IMR-90 (cell line): ENCODE measurements around the gene FAM83G.

Experiments
- BHLHE40 ChIP-seq: fragments of 150-350 bp; IDR thresholded peaks from 2 replicates; pipeline ENCODE4 v1.6.1; 2016; ENCODE audit warnings: mild to moderate bottlenecking, low read depth, low read length
- CEBPB ChIP-seq: IDR thresholded peaks from 2 replicates; pipeline ENCODE4 v1.6.1; 2012; ENCODE audit warnings: low read depth, low read length, improper control_type of control experiment
- CTCF ChIP-seq: conservative IDR thresholded peaks from 2 replicates; pipeline ENCODE4 v1.5.1; 2012; ENCODE audit warnings: mild to moderate bottlenecking, low read depth, low read length, improper control_type of control experiment
- FOS ChIP-seq: fragments of 150-350 bp; IDR thresholded peaks from 2 replicates; pipeline ENCODE4 v1.6.1; 2016; ENCODE audit warnings: low read depth, low read length
- MAFK ChIP-seq: IDR thresholded peaks from 2 replicates; pipeline ENCODE4 v1.6.1; 2012; ENCODE audit warnings: low read depth, low read length, improper control_type of control experiment
- MAZ ChIP-seq: IDR thresholded peaks from 2 replicates; pipeline ENCODE4 v1.6.1; 2012; ENCODE audit warnings: low read depth, mild to moderate bottlenecking, low read length, improper control_type of control experiment, moderate library complexity, borderline replicate concordance
- MXI1 ChIP-seq: IDR thresholded peaks from 2 replicates; pipeline ENCODE4 v1.6.1; 2012; ENCODE audit warnings: low read depth, mild to moderate bottlenecking, low read length, moderate library complexity, borderline replicate concordance
- NFE2L2 ChIP-seq: fragments of 150-350 bp; IDR thresholded peaks from 2 replicates; pipeline ENCODE4 v1.6.1; 2016; ENCODE audit warnings: low read depth, mild to moderate bottlenecking, low read length
- POLR2A ChIP-seq: IDR thresholded peaks from 2 replicates; pipeline ENCODE4 v1.6.1; 2012; ENCODE audit warnings: mild to moderate bottlenecking, low read depth, low read length
- RAD21 ChIP-seq: IDR thresholded peaks from 2 replicates; pipeline ENCODE4 v1.6.1; 2012; ENCODE audit warnings: low read length, improper control_type of control experiment
- RCOR1 ChIP-seq: IDR thresholded peaks from 2 replicates; pipeline ENCODE4 v1.6.1; 2012; ENCODE audit warnings: mild to moderate bottlenecking, low read length, improper control_type of control experiment; ENCODE audit not compliant: insufficient replicate concordance
- RFX5 ChIP-seq: IDR thresholded peaks from 2 replicates; pipeline ENCODE4 v1.8.0; 2012; ENCODE audit warnings: low read depth, mild to moderate bottlenecking, low read length, moderate library complexity
- SMC3 ChIP-seq: fragments of 150-350 bp; IDR thresholded peaks from 2 replicates; pipeline ENCODE4 v1.6.1; 2016; ENCODE audit warnings: low read depth, mild to moderate bottlenecking, antibody characterized with exemption, low read length, moderate library complexity
- USF2 ChIP-seq: fragments of 150-350 bp; IDR thresholded peaks from 2 replicates; pipeline ENCODE4 v1.6.1; 2017; ENCODE audit warnings: mild to moderate bottlenecking, antibody characterized with exemption, low read length, low read depth

- no peak for TF ChIP-seq POLR2A
- no peak for TF ChIP-seq CTCF
- no peak for TF ChIP-seq RFX5
- TF ChIP-seq CEBPB, result no peak
- no peak for TF ChIP-seq NFE2L2
- TF ChIP-seq RAD21, result no peak
- TF ChIP-seq USF2, result no peak
- TF ChIP-seq MAZ, result no peak
- TF ChIP-seq FOS, result no peak
- no peak for TF ChIP-seq MAFK
- no peak for TF ChIP-seq BHLHE40
- TF ChIP-seq MXI1, result no peak
- TF ChIP-seq SMC3, result no peak
- TF ChIP-seq RCOR1, result no peak
Observed at GRCh38 chr17:18992454-18993130, 12.0 kb downstream of the FAM83G start.
